ENCODE data around the gene TBX20.

Gene TBX20

GRCh38 chr7:35253710-35254495, at the start of gene TBX20:
TBX20 (minus strand) TSS chr7:35254100; CDS start chr7:35253620, 480 bp downstream.
- no peak for DNase-seq (ENCODE audit: low read depth)

GRCh38 chr7:35289376-35289775, 35.5 kb upstream of the TBX20 start:
- DNase-seq (ENCODE audit: low read depth) = no peak

GRCh38 chr7:35286986-35287385, 33.1 kb upstream of the TBX20 start:
- DNase-seq (ENCODE audit: low read depth) = no peak

GRCh38 chr7:35286422-35286821, 32.5 kb upstream of the TBX20 start:
- DNase-seq (ENCODE audit: low read depth) = no peak

- DNase-seq (ENCODE audit: low read depth) = no peak
Measured at GRCh38 chr7:35285799-35286198, 31.9 kb upstream of the TBX20 start.

- no peak for DNase-seq (ENCODE audit: low read depth)
Measured at GRCh38 chr7:35280902-35281301, 27.0 kb upstream of the TBX20 start.

- DNase-seq (ENCODE audit: low read depth) = no peak
Measured at GRCh38 chr7:35277359-35277758, 23.5 kb upstream of the TBX20 start.

- no peak for DNase-seq (ENCODE audit: low read depth)
Measured at GRCh38 chr7:35272246-35272645, 18.3 kb upstream of the TBX20 start.

- DNase-seq (ENCODE audit: low read depth) = no peak
Measured at GRCh38 chr7:35268953-35269352, 15.1 kb upstream of the TBX20 start.

- DNase-seq (ENCODE audit: low read depth) = no peak
Measured at GRCh38 chr7:35267411-35267810, 13.5 kb upstream of the TBX20 start.

- no peak for DNase-seq (ENCODE audit: low read depth)
Measured at GRCh38 chr7:35263396-35263795, 9.5 kb upstream of the TBX20 start.

- no peak for DNase-seq (ENCODE audit: low read depth)
Measured at GRCh38 chr7:35261476-35262285, 7.8 kb upstream of the TBX20 start.

- no peak for DNase-seq (ENCODE audit: low read depth)
Measured at GRCh38 chr7:35261041-35261440, 7.1 kb upstream of the TBX20 start.

- DNase-seq (ENCODE audit: low read depth) = no peak
Measured at GRCh38 chr7:35260246-35260645, 6.3 kb upstream of the TBX20 start.

GRCh38 chr7:35259523-35259908, 5.6 kb upstream of the TBX20 start:
- no peak for DNase-seq (ENCODE audit: low read depth)

GRCh38 chr7:35258868-35259522, 5.1 kb upstream of the TBX20 start:
- no peak for DNase-seq (ENCODE audit: low read depth)

GRCh38 chr7:35258125-35258867, 4.4 kb upstream of the TBX20 start:
- no peak for DNase-seq (ENCODE audit: low read depth)

- no peak for DNase-seq (ENCODE audit: low read depth)
Measured at GRCh38 chr7:35257251-35258124, 3.6 kb upstream of the TBX20 start.

- DNase-seq (ENCODE audit: low read depth) = no peak
Measured at GRCh38 chr7:35256256-35257175, 2.6 kb upstream of the TBX20 start.

All from fibroblast of gingiva (primary cell).